ENCODE data around the gene ILK.

DNA sequence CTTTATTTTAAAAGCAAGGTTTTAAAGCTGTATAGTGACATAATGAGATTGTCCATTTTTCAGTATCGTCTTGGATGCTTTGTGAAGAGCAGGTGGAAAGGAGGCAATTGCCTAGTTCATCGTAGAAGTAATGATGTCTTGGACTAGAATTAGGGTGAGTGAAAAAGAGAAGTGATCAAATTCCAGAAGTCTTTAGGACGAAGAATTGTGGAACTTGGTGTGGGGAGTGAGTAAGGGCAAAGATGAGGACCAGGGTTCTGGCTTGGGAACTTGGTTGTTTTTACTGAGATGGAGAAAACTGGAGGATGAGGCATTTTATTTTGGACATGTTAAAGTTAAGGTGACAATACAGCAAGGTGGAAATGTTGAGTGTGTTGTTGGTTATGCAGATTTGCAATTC, 1.2 kb downstream of the ILK start:
- TF ChIP-seq EZH2 (IDR thresholded peaks at IDR 0.05; ENCODE audit: borderline replicate concordance, low read depth, low read length, poor library complexity, severe bottlenecking), result no peak
- no peak for TF ChIP-seq CTCF (conservative IDR thresholded peaks at IDR 0.05; ENCODE audit: low read depth, low read length)
